ENCODE measurements around the gene TNNT1.

GRCh38 chr19:55112246-55112776, 36.7 kb downstream of the TNNT1 start:
- TF ChIP-seq YY1 (IDR thresholded peaks at IDR 0.05; ENCODE audit: insufficient read depth, insufficient read length) (no peak), ZNF274 (IDR thresholded peaks at IDR 0.05; ENCODE audit: low read depth, low read length) (no peak), SUZ12 (IDR thresholded peaks at IDR 0.05; ENCODE audit: extremely low read depth, insufficient read depth, insufficient read length) (no peak)

Measured in NT2/D1 (cell line).